GM12878 (cell line): ENCODE data around the gene TLNRD1.

ENCODE experiments used
- CEBPB ChIP-seq, 2 experiments: fragments of 150-350 bp in 1 of 2; IDR thresholded peaks; 2 replicates each; pipeline ENCODE4 v1.6.1; 2012 to 2014; ENCODE audit warnings: low read depth in 2 of 2, low read length in 2 of 2, borderline replicate concordance in 1 of 2, inconsistent platforms in 1 of 2
- ESRRA ChIP-seq: IDR thresholded peaks from 2 replicates; pipeline ENCODE4 v1.6.1; 2012; ENCODE audit warnings: mild to moderate bottlenecking, low read length, improper control_type of control experiment
- EZH2 ChIP-seq: IDR thresholded peaks from 2 replicates; pipeline ENCODE4 v1.6.1; 2012; ENCODE audit warnings: low read depth, mild to moderate bottlenecking, control low read depth, inconsistent platforms, low read length, borderline replicate concordance; ENCODE audit not compliant: control insufficient read depth
- POLR2A ChIP-seq: IDR thresholded peaks from 2 replicates; pipeline ENCODE4 v1.6.1; 2011; ENCODE audit warnings: low read depth, mild to moderate bottlenecking, low read length
- POLR2AphosphoS5 ChIP-seq: IDR thresholded peaks from 2 replicates; pipeline ENCODE4 v1.6.1; 2011; ENCODE audit warnings: mild to moderate bottlenecking, low read length, inconsistent platforms
- RAD51 ChIP-seq: fragments of 450-650 bp; IDR thresholded peaks from 2 replicates; pipeline ENCODE4 v1.6.1; 2016; ENCODE audit warnings: moderate library complexity, mild to moderate bottlenecking, inconsistent platforms
- SRF ChIP-seq, 2 experiments: IDR thresholded peaks; 2 replicates each; pipeline ENCODE4 v1.6.1; 2011; ENCODE audit warnings: low read depth in 2 of 2, low read length in 2 of 2, mild to moderate bottlenecking in 1 of 2, moderate library complexity in 1 of 2
- TAF1 ChIP-seq: IDR thresholded peaks from 2 replicates; pipeline ENCODE4 v1.6.1; 2011; ENCODE audit warnings: mild to moderate bottlenecking, low read depth, low read length, borderline replicate concordance
- TCF12 ChIP-seq: IDR thresholded peaks from 2 replicates; pipeline ENCODE4 v1.6.1; 2011; ENCODE audit warnings: low read depth, mild to moderate bottlenecking, low read length
- YY1 ChIP-seq: IDR thresholded peaks from 2 replicates; pipeline ENCODE4 v1.6.1; 2011; ENCODE audit warnings: low read depth, mild to moderate bottlenecking, low read length
- TF ChIP-seq, protein P1 (sequence below): fragments of 450-650 bp; IDR thresholded peaks from 2 replicates; pipeline ENCODE4 v1.6.1; 2017; ENCODE audit warnings: antibody characterized with exemption, mild to moderate bottlenecking, moderate library complexity
- TF ChIP-seq, protein P2 (sequence below), 3 experiments: IDR thresholded peaks in 2 of 3; conservative IDR thresholded peaks in 1 of 3; 2 replicates each; pipeline ENCODE4 v1.5.1; 2011; ENCODE audit warnings: low read depth in 3 of 3, low read length in 3 of 3, mild to moderate bottlenecking in 3 of 3, control low read depth in 2 of 3, moderate library complexity in 2 of 3, inconsistent platforms in 1 of 3, mixed read lengths in 1 of 3; ENCODE audit not compliant: control insufficient read depth in 2 of 3, insufficient read depth in 1 of 3; ENCODE audit errors: extremely low read depth in 1 of 3
- TF ChIP-seq, protein P3 (sequence below): IDR thresholded peaks from 2 replicates; pipeline ENCODE4 v1.6.1; 2012; ENCODE audit warnings: mild to moderate bottlenecking, low read depth, low read length

DNA sequence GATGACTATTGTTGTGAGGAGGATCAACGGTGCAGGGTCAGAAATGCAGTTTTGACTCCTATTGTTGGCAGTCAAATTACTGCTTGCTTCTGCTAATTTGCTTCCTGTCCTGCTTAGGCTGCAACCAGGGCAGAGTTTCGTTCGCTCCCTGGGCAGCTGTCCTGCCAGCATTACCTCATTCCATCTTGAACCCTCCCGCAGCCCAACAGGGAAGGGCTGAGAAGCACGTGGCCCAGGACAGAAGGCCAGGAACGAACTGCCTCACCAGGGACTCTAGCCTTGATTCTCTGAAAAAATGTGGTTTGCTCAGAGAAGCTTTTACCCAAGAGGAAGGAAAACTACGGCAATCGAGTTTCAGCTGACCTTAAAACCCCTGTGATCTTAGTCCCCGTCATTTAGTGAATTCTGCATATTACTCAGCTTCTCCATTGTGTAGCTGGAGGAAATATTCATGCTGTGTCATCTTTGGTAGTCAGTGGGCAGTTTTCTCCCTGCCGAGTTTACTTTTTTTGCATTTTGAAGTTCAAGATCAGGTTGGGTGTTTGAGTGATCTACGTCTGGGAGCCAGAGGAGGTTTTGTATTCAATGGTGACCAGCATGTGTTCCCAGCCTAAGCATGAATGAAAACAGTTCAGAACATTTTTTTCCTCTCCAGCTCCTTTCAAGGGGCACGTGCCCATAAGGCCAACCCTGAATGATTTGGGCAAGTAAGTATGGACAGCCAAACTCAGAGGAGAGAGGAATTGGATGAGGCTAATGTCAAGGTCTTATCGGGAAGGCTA lies 23.0 kb downstream of the TLNRD1 start:
- TF ChIP-seq YY1: no peak
- TF ChIP-seq POLR2AphosphoS5: peak; percentile 61
- TF ChIP-seq SRF (IDR thresholded peaks at IDR 0.05; ENCODE audit: low read depth in 2 of 2, low read length in 2 of 2): peak in 1 of 2 experiments; percentile 77; a peak in 2 of 4 replicates
- TF ChIP-seq, protein P1, sequence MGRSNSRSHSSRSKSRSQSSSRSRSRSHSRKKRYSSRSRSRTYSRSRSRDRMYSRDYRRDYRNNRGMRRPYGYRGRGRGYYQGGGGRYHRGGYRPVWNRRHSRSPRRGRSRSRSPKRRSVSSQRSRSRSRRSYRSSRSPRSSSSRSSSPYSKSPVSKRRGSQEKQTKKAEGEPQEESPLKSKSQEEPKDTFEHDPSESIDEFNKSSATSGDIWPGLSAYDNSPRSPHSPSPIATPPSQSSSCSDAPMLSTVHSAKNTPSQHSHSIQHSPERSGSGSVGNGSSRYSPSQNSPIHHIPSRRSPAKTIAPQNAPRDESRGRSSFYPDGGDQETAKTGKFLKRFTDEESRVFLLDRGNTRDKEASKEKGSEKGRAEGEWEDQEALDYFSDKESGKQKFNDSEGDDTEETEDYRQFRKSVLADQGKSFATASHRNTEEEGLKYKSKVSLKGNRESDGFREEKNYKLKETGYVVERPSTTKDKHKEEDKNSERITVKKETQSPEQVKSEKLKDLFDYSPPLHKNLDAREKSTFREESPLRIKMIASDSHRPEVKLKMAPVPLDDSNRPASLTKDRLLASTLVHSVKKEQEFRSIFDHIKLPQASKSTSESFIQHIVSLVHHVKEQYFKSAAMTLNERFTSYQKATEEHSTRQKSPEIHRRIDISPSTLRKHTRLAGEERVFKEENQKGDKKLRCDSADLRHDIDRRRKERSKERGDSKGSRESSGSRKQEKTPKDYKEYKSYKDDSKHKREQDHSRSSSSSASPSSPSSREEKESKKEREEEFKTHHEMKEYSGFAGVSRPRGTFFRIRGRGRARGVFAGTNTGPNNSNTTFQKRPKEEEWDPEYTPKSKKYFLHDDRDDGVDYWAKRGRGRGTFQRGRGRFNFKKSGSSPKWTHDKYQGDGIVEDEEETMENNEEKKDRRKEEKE: no peak
- no peak for TF ChIP-seq TAF1
- peak in 1 of 2 experiments; percentile 84; a peak in 1 of 4 replicates for TF ChIP-seq CEBPB (IDR thresholded peaks at IDR 0.05; ENCODE audit: borderline replicate concordance in 1 of 2, low read depth in 2 of 2, low read length in 2 of 2)
- TF ChIP-seq RAD51: peak; percentile 71
- TF ChIP-seq, protein P2, sequence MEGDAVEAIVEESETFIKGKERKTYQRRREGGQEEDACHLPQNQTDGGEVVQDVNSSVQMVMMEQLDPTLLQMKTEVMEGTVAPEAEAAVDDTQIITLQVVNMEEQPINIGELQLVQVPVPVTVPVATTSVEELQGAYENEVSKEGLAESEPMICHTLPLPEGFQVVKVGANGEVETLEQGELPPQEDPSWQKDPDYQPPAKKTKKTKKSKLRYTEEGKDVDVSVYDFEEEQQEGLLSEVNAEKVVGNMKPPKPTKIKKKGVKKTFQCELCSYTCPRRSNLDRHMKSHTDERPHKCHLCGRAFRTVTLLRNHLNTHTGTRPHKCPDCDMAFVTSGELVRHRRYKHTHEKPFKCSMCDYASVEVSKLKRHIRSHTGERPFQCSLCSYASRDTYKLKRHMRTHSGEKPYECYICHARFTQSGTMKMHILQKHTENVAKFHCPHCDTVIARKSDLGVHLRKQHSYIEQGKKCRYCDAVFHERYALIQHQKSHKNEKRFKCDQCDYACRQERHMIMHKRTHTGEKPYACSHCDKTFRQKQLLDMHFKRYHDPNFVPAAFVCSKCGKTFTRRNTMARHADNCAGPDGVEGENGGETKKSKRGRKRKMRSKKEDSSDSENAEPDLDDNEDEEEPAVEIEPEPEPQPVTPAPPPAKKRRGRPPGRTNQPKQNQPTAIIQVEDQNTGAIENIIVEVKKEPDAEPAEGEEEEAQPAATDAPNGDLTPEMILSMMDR (IDR thresholded peaks at IDR 0.05 in 2 of 3, conservative IDR thresholded peaks at IDR 0.05 in 1 of 3; ENCODE audit: control insufficient read depth in 2 of 3, extremely low read depth in 1 of 3, insufficient read depth in 1 of 3, low read depth in 3 of 3, low read length in 3 of 3): no peak
- no peak for TF ChIP-seq EZH2
- no peak; the same call in 1 of the 2 replicates for TF ChIP-seq TCF12
- peak; percentile 59 for TF ChIP-seq POLR2A
- no peak for TF ChIP-seq ESRRA
- TF ChIP-seq, protein P3, sequence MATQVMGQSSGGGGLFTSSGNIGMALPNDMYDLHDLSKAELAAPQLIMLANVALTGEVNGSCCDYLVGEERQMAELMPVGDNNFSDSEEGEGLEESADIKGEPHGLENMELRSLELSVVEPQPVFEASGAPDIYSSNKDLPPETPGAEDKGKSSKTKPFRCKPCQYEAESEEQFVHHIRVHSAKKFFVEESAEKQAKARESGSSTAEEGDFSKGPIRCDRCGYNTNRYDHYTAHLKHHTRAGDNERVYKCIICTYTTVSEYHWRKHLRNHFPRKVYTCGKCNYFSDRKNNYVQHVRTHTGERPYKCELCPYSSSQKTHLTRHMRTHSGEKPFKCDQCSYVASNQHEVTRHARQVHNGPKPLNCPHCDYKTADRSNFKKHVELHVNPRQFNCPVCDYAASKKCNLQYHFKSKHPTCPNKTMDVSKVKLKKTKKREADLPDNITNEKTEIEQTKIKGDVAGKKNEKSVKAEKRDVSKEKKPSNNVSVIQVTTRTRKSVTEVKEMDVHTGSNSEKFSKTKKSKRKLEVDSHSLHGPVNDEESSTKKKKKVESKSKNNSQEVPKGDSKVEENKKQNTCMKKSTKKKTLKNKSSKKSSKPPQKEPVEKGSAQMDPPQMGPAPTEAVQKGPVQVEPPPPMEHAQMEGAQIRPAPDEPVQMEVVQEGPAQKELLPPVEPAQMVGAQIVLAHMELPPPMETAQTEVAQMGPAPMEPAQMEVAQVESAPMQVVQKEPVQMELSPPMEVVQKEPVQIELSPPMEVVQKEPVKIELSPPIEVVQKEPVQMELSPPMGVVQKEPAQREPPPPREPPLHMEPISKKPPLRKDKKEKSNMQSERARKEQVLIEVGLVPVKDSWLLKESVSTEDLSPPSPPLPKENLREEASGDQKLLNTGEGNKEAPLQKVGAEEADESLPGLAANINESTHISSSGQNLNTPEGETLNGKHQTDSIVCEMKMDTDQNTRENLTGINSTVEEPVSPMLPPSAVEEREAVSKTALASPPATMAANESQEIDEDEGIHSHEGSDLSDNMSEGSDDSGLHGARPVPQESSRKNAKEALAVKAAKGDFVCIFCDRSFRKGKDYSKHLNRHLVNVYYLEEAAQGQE: no peak
